Panc1 (cell line): Measurements from ENCODE around the gene ALX4.

Experiments
- POLR2AphosphoS5 ChIP-seq: IDR thresholded peaks from 2 replicates; pipeline ENCODE4 v1.6.1; 2012; ENCODE audit warnings: mild to moderate bottlenecking, low read depth, low read length, moderate library complexity
- SIN3A ChIP-seq: IDR thresholded peaks from 2 replicates; pipeline ENCODE4 v1.6.1; 2012; ENCODE audit warnings: low read depth, mild to moderate bottlenecking, low read length, moderate library complexity, borderline replicate concordance; ENCODE audit not compliant: insufficient read depth
- TF ChIP-seq, protein P1 (sequence below): fragments of 450-650 bp; IDR thresholded peaks from 2 replicates; pipeline ENCODE4 v1.5.1; 2017; ENCODE audit warnings: mild to moderate bottlenecking
- TF ChIP-seq, protein P2 (sequence below), 2 experiments: IDR thresholded peaks; 2 replicates each; pipeline ENCODE4 v1.6.1; 2011 to 2012; ENCODE audit warnings: low read depth in 2 of 2, control low read depth in 1 of 2, low read length in 1 of 2, mild to moderate bottlenecking in 1 of 2, moderate library complexity in 1 of 2; ENCODE audit not compliant: insufficient read depth in 1 of 2

DNA sequence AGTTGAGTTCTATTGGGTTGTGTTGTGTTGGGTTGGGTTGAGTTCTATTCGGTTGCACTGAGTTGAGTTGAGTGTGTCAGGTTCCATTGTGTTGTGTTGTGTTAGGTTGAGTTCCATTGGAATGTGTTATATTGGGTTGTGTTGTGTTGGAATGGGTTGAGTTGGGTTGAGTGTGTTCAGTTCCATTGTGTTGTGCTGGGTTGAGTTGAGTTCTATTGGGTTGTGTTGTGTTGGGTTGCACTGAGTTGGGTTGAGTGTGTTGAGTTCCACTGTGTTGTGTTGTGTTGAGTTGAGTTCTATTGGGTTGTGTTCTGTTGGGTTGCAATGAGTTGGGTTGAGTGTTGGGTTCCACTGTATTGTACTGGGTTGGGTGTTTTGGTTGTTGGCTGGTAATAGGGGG, 35.5 kb downstream of the ALX4 start:
- TF ChIP-seq, protein P1, sequence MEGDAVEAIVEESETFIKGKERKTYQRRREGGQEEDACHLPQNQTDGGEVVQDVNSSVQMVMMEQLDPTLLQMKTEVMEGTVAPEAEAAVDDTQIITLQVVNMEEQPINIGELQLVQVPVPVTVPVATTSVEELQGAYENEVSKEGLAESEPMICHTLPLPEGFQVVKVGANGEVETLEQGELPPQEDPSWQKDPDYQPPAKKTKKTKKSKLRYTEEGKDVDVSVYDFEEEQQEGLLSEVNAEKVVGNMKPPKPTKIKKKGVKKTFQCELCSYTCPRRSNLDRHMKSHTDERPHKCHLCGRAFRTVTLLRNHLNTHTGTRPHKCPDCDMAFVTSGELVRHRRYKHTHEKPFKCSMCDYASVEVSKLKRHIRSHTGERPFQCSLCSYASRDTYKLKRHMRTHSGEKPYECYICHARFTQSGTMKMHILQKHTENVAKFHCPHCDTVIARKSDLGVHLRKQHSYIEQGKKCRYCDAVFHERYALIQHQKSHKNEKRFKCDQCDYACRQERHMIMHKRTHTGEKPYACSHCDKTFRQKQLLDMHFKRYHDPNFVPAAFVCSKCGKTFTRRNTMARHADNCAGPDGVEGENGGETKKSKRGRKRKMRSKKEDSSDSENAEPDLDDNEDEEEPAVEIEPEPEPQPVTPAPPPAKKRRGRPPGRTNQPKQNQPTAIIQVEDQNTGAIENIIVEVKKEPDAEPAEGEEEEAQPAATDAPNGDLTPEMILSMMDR, result no peak
- TF ChIP-seq, protein P2, sequence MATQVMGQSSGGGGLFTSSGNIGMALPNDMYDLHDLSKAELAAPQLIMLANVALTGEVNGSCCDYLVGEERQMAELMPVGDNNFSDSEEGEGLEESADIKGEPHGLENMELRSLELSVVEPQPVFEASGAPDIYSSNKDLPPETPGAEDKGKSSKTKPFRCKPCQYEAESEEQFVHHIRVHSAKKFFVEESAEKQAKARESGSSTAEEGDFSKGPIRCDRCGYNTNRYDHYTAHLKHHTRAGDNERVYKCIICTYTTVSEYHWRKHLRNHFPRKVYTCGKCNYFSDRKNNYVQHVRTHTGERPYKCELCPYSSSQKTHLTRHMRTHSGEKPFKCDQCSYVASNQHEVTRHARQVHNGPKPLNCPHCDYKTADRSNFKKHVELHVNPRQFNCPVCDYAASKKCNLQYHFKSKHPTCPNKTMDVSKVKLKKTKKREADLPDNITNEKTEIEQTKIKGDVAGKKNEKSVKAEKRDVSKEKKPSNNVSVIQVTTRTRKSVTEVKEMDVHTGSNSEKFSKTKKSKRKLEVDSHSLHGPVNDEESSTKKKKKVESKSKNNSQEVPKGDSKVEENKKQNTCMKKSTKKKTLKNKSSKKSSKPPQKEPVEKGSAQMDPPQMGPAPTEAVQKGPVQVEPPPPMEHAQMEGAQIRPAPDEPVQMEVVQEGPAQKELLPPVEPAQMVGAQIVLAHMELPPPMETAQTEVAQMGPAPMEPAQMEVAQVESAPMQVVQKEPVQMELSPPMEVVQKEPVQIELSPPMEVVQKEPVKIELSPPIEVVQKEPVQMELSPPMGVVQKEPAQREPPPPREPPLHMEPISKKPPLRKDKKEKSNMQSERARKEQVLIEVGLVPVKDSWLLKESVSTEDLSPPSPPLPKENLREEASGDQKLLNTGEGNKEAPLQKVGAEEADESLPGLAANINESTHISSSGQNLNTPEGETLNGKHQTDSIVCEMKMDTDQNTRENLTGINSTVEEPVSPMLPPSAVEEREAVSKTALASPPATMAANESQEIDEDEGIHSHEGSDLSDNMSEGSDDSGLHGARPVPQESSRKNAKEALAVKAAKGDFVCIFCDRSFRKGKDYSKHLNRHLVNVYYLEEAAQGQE (IDR thresholded peaks at IDR 0.05; ENCODE audit: insufficient read depth in 1 of 2, low read depth in 2 of 2, low read length in 1 of 2), result no peak
- TF ChIP-seq POLR2AphosphoS5 (no peak), SIN3A (no peak)
